GM12874 (cell line): Measurements from ENCODE around the gene PSME2.

Source experiments
- TF ChIP-seq, protein P1 (sequence below): IDR thresholded peaks from 2 replicates; pipeline ENCODE4 v1.5.1; 2011; ENCODE audit warnings: low read depth, mild to moderate bottlenecking, control low read depth, low read length, moderate library complexity; ENCODE audit not compliant: insufficient read depth

The PSME2 gene

GRCh38 chr14:24189059-24189375 lies 42.6 kb upstream of the PSME2 start:
- TF ChIP-seq, protein P1, sequence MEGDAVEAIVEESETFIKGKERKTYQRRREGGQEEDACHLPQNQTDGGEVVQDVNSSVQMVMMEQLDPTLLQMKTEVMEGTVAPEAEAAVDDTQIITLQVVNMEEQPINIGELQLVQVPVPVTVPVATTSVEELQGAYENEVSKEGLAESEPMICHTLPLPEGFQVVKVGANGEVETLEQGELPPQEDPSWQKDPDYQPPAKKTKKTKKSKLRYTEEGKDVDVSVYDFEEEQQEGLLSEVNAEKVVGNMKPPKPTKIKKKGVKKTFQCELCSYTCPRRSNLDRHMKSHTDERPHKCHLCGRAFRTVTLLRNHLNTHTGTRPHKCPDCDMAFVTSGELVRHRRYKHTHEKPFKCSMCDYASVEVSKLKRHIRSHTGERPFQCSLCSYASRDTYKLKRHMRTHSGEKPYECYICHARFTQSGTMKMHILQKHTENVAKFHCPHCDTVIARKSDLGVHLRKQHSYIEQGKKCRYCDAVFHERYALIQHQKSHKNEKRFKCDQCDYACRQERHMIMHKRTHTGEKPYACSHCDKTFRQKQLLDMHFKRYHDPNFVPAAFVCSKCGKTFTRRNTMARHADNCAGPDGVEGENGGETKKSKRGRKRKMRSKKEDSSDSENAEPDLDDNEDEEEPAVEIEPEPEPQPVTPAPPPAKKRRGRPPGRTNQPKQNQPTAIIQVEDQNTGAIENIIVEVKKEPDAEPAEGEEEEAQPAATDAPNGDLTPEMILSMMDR: no peak

DNA sequence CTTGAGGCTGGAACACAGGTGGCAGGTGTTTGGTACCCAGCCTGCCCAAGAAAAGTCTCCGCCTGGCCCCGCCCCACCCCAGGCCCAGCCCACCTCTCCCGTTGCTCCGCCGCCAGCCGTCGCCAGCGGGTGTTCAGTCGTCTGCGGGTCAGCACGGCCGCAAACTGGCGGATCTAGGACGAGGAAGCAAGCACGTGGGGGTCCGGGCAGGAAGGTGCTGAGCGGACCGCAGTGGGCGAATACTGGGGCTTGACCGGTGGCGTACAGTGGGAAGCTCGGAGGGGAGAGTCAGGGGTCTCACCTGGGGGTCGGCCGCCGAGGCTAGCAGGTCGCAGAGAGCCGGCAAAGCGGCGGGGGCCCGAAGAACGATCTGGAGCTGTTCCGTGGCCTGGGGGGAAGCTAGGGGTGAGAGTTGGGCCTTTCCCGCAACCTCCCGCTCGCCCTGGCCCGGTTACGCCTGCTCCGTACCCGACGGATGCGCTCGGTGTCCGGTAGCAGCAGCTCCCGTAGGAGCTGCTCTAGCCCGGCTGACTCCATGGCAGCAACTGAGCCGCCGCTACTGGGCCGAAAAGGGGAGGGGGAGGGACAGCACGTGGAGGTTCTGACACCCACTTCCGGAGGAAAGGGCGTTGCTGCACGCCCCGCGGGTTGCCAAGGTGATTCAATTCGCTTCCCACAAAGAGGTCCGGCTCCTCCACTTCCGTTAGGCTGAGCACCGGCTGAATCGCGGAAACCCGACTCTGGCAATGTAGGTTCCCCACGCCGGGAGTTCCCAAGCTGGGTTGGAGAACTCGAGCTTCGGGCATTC lies 42.0 kb upstream of the PSME2 start, which contains the start of gene IPO4:
IPO4 (minus strand) TSS at position 566 of the 808 bp plus-strand sequence; CDS start at position 537, 29 bp downstream.
- TF ChIP-seq, protein P1: no peak

- TF ChIP-seq, protein P1: no peak
Observed at GRCh38 chr14:24187539-24187915, 41.1 kb upstream of the PSME2 start.

GRCh38 chr14:24186831-24187538 lies 40.6 kb upstream of the PSME2 start:
- TF ChIP-seq, protein P1: no peak

DNA sequence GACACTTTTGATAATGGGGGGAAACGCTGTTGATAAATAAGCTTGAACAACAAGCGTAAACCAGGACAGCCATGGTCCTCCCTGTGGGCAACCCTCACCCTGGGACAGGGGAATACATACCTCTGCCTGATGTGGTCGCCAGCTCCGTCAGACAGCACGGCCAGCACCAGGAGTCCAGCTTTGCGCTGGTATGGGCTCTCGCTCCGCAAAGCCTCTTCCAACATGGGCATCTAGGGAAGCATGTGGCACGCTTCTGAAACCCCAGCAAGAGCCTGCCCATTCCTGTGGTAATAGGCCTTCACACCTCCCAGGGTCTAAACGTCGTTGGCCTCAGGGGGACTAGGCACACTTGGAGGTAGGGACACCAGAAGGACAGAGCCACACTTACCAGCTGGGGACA lies 39.3 kb upstream of the PSME2 start:
- TF ChIP-seq, protein P1: no peak

- TF ChIP-seq, protein P1: no peak
Observed at GRCh38 chr14:24185026-24185425, 38.6 kb upstream of the PSME2 start.

- TF ChIP-seq, protein P1: no peak
Observed at GRCh38 chr14:24184104-24184970, 37.9 kb upstream of the PSME2 start.
